HEK293T (cell line): ENCODE results near the gene SUMO3.

ENCODE experiments used
- ARNT ChIP-seq: fragments of 450-650 bp; IDR thresholded peaks from 2 replicates; pipeline ENCODE4 v1.6.1; 2017; ENCODE audit warnings: mild to moderate bottlenecking
- BHLHE40 ChIP-seq: fragments of 450-650 bp; IDR thresholded peaks from 2 replicates; pipeline ENCODE4 v1.6.1; 2016; ENCODE audit warnings: mild to moderate bottlenecking, moderate library complexity, borderline replicate concordance
- ELF4 ChIP-seq: fragments of 450-650 bp; IDR thresholded peaks from 2 replicates; pipeline ENCODE4 v1.6.1; 2017; ENCODE audit warnings: antibody characterized with exemption
- FOXA1 ChIP-seq: fragments of 450-650 bp; IDR thresholded peaks from 2 replicates; pipeline ENCODE4 v1.6.1; 2016; ENCODE audit warnings: mild to moderate bottlenecking
- FOXK2 ChIP-seq: fragments of 450-650 bp; IDR thresholded peaks from 2 replicates; pipeline ENCODE4 v1.6.1; 2016; ENCODE audit warnings: mild to moderate bottlenecking
- FOXM1 ChIP-seq: fragments of 450-650 bp; IDR thresholded peaks from 2 replicates; pipeline ENCODE4 v1.6.1; 2017; ENCODE audit warnings: mild to moderate bottlenecking, borderline replicate concordance
- HDGF ChIP-seq: fragments of 450-650 bp; IDR thresholded peaks from 2 replicates; pipeline ENCODE4 v1.6.1; 2017; ENCODE audit warnings: antibody characterized with exemption, borderline replicate concordance
- SP1 ChIP-seq: fragments of 450-650 bp; IDR thresholded peaks from 2 replicates; pipeline ENCODE4 v1.6.1; 2017
- SUZ12 ChIP-seq: fragments of 450-650 bp; IDR thresholded peaks from 2 replicates; pipeline ENCODE4 v1.6.1; 2016; ENCODE audit warnings: mild to moderate bottlenecking
- TARDBP ChIP-seq: fragments of 450-650 bp; IDR thresholded peaks from 2 replicates; pipeline ENCODE4 v1.6.1; 2016
- TF ChIP-seq, protein P1 (sequence below): fragments of 450-650 bp; IDR thresholded peaks from 2 replicates; pipeline ENCODE4 v1.6.1; 2016

- TF ChIP-seq, protein P1, sequence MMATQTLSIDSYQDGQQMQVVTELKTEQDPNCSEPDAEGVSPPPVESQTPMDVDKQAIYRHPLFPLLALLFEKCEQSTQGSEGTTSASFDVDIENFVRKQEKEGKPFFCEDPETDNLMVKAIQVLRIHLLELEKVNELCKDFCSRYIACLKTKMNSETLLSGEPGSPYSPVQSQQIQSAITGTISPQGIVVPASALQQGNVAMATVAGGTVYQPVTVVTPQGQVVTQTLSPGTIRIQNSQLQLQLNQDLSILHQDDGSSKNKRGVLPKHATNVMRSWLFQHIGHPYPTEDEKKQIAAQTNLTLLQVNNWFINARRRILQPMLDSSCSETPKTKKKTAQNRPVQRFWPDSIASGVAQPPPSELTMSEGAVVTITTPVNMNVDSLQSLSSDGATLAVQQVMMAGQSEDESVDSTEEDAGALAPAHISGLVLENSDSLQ: no peak
- TF ChIP-seq SUZ12 (no peak), SP1 (no peak), FOXK2 (no peak), FOXM1 (no peak), HDGF (no peak), ELF4 (no peak), BHLHE40 (no peak), TARDBP (no peak), ARNT (no peak), FOXA1 (no peak)
Measured at GRCh38 chr21:44815852-44816628, 1.8 kb downstream of the SUMO3 start.
